ENCODE measurements around the gene NRIP1.

GRCh38 chr21:15022608-15023261 lies 42.1 kb downstream of the NRIP1 start:
- TF ChIP-seq, protein P1, sequence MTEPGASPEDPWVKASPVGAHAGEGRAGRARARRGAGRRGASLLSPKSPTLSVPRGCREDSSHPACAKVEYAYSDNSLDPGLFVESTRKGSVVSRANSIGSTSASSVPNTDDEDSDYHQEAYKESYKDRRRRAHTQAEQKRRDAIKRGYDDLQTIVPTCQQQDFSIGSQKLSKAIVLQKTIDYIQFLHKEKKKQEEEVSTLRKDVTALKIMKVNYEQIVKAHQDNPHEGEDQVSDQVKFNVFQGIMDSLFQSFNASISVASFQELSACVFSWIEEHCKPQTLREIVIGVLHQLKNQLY (CRISPR knock-in tag; IDR thresholded peaks at IDR 0.05) = no peak
- TF ChIP-seq CREB1 (CRISPR knock-in tag; IDR thresholded peaks at IDR 0.05) (no peak), CTCF (IDR thresholded peaks at IDR 0.05) (no peak), ELF4 (CRISPR knock-in tag; IDR thresholded peaks at IDR 0.05; ENCODE audit: low read depth) (no peak), MYBL2 (CRISPR knock-in tag; IDR thresholded peaks at IDR 0.05) (no peak), ATF6 (CRISPR knock-in tag; IDR thresholded peaks at IDR 0.05) (no peak), JUN (CRISPR knock-in tag; IDR thresholded peaks at IDR 0.05) (no peak), CBFB (CRISPR knock-in tag; IDR thresholded peaks at IDR 0.05; ENCODE audit: low read depth) (no peak), TP53 (CRISPR knock-in tag; IDR thresholded peaks at IDR 0.05) (no peak)
- TF ChIP-seq, protein P2, sequence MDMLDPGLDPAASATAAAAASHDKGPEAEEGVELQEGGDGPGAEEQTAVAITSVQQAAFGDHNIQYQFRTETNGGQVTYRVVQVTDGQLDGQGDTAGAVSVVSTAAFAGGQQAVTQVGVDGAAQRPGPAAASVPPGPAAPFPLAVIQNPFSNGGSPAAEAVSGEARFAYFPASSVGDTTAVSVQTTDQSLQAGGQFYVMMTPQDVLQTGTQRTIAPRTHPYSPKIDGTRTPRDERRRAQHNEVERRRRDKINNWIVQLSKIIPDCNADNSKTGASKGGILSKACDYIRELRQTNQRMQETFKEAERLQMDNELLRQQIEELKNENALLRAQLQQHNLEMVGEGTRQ (CRISPR knock-in tag; IDR thresholded peaks at IDR 0.05) = no peak
- TF ChIP-seq, protein P3, sequence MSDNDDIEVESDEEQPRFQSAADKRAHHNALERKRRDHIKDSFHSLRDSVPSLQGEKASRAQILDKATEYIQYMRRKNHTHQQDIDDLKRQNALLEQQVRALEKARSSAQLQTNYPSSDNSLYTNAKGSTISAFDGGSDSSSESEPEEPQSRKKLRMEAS (CRISPR knock-in tag; IDR thresholded peaks at IDR 0.05) = no peak
